Colon (tissue), 2 donors: ENCODE measurements around the gene FAM169A.
"Not testable (repeated sequence)": the region's sequence is repeated elsewhere in the genome, so short reads cannot be mapped to it uniquely, and the experiment has no call there.

Experiments used
- FAIRE-seq: peaks from 2 replicates; lab custom pipeline; 2012; peaks lifted over from hg19 to GRCh38; lab: Jason Lieb, UNC
- donor health status: control.
- donor health status: control.

Gene FAM169A

GRCh38 chr5:74798977-74799911 lies 66.9 kb downstream of the FAM169A start:
- FAIRE-seq: no peak

DNA sequence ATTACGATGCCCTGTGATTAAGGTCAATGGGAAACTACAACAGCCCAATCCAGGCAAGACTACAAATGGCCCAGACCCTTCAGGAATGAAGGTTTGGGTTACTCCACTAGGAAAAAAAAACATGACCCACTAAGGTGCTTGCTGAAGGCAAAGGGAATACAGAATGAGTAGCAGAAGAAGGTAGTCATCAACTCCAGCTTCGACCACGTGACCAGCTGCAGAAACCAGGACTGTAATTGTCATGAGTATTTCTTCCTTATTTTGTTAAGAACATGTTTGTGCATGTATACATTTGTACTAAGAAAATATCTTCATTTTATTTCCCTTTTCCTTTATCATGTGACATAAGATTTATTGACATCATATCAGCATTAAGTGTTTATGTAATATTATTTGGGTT lies 74.5 kb downstream of the FAM169A start:
- FAIRE-seq: not testable (repeated sequence)

- no peak for FAIRE-seq
Observed at GRCh38 chr5:74787424-74787823, 78.8 kb downstream of the FAM169A start.

DNA sequence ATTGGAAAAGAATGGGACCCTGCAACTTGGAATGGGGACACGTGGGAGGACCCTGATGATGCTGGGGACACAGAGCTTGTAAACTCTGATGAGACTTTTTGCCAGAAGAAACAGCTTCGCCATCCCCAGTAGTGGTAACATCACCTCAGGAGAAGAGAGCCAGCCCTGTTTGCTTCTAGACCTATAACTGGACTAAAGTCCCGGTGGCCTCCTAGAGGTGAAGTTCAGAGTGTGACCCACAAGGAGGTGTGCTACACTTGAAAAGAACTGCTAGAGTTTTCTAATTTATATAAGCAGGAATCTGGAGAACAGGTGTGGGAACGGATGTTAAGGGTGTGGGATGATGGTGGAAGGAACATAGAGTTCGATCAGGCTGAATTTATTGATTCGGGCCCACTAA lies 79.3 kb downstream of the FAM169A start:
- no peak for FAIRE-seq

DNA sequence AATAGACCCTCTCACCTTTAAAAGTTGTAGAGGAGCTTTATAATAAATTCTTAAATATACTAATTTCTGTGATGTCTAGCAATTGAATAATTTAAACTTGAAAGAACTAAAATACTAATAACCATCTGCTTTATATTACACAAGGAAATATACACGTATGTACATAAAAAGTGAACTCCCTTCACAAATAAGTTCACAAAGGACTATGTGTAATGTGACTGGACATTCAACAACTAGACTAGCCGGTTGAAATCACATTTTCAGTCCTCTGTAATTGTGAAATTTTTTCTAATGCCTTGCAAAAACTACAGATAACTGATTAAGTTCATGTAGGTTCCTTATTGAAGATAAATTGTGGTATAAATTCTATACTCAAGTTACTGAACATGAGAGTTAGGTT lies 87.6 kb downstream of the FAM169A start:
- FAIRE-seq: no peak

DNA sequence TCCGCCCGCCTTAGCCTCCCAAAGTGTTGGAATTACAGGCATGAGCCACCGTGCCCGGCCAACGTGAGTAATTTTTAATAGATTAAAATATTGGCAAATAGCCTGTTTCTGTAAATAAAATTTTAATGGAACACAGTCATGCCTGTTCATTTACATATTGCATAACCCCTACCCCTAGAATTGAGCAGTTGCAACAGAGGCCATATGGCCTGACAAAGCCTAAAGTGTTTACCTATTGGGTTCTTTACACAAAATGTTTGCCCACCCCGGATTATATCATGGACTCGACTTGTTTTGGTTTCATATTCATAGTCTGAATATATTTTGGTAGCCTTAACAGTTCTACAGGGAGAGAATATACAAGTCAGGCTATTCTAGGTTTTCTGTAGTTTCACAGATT lies 93.8 kb downstream of the FAM169A start:
- no peak for FAIRE-seq

GRCh38 chr5:74767579-74767913 lies 98.6 kb downstream of the FAM169A start:
- no peak for FAIRE-seq

DNA sequence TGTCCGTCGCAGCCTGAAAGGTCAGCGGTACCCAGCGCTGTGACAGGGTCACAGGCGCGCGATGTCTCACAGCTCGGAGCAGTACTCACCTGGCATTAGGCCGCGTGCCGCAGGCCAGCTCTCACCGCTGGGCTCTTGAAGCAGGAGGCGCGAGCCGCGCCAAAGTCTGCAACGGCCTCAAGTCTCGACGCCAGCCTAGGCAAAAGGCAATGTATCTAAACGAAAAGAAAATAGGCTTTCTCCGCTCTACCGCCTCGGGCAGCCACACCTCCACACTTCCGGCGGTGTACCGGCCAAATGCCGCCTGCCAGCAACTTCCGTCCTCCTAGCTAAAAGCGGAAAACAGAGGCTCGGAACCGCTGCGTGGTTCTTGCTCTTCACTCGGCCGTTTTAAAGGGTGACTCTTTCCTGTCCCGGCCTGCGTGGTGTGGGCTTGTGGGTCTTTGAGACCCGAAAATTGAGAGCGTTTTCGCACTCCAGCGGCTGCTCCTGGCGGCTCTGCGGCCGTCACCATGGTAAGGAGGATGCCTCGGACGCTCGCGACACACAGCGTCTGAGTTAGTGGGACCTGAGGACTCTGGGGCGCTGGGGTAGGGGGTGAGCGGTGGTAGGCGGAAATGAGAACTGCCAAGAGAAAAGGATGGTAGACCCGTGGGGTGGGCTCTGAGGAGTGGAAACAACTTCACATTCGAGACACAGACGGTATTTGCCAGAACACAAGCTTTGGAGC lies 99.2 kb downstream of the FAM169A start, which contains the start of the genes GFM2 and NSA2:
Gene GFM2, minus strand, starts transcription at position 269 of the 730 bp plus-strand sequence. CDS start 3,375 bp downstream, outside the sequence.
Gene NSA2, plus strand, starts transcription at position 401 of the 730 bp plus-strand sequence. Its CDS starts 112 bp downstream, at position 513.
- no peak for FAIRE-seq

DNA sequence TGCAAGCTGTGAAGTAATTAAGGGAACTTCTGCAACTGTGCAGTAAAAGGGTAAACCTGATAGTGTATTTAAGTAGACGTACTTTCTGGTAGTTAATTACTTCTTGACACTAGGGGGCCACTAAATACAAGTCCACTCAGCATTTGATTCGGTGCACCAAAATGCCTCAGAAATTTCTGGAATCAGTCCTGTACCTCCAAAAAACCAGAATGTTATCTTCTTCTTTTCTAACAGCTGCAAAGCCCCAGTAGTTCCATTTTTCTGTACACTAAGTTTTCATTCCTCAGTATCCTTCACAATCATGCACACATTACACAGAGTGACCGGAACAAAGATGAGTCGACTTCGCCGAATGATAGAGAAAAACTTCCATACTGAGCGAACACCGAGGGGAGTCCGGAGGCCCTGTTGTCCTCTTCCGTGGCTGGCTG lies 99.8 kb downstream of the FAM169A start:
- FAIRE-seq: no peak

DNA sequence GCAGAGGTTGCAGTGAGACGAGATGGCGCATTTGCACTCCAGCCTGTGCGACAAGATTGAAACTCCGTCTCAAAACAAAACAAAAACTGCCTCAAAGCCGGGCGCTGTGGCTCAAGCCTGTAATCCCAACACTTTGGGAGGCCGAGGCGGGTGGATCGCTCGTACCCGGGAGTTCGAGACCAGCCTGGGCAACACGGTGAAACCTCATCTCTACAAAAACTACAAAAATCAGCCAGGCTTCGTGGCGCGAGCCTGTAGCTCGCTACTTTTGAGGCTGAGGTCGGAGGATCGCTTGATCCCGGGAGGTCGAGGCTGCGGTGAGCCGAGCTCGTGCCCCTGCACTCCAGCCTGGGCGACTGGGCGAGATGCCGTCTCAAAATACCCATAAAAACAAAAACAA lies 100.3 kb downstream of the FAM169A start:
- no peak for FAIRE-seq

DNA sequence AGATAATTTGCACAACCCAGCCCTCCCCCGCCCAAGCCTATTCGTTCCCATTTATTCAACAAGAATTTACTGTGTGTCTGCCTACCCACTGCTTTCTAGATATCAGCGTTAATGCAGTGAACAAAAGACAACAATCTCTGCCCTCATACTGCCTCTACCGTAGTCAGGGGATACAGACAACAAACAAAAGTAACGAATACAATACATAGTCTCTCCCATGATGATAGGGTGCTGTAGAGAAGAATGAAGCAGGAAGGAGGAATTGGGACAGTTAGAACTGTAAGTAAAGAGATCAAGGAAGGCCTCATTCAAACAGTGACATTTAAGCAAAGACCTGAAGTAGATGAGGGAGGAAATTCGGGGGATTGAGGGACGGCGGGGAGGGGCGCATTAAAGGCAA lies 101.0 kb downstream of the FAM169A start:
- FAIRE-seq: no peak

DNA sequence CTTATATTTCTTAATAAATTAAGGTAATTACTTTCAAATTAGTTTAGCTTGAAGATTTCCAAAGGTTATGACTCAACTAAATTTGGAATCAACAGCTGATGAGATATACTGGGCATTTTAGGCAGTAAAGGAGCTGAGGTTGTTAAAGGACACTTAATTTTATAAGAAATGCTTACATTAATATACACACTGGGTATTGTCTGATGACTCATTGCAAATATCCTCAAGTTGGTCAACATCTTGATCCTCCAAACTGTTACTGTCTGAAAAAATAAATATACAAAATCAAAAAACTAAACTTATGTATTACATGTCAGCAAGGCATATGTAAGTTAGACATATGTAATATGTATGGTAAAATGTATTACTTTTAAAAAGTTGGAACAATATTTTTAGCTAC lies 102.7 kb downstream of the FAM169A start:
- FAIRE-seq: no peak

GRCh38 chr5:74762599-74762998 lies 103.6 kb downstream of the FAM169A start:
- FAIRE-seq: no peak

- no peak for FAIRE-seq
Observed at GRCh38 chr5:74761241-74761640, 104.9 kb downstream of the FAM169A start.

- FAIRE-seq: not testable (repeated sequence)
Observed at GRCh38 chr5:74748742-74749141, 117.4 kb downstream of the FAM169A start.

GRCh38 chr5:74738406-74738805 lies 127.8 kb downstream of the FAM169A start:
- FAIRE-seq: no peak

DNA sequence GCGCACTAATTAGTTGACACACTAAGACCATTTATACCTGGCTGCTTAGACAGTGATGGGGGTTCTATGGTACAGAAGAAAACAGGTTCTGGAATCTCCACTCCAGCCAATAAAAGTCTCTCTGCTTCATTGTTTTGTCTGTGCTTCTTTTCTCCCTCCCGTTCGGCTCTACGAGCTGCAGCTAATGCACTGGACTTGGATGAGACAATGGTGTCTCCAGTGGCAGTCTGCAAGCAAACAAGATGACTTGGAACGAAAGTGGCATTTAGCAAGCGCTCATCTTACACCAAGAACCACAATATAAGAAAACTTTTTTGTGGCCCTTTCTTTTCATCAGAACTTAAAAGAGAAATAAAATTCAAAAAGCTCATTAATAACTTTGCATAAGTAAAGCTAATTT lies 129.4 kb downstream of the FAM169A start:
- no peak for FAIRE-seq
